ENCODE data around the gene TUBB1. TPM values are rescaled to one million over a fixed set of nuclear protein-coding genes. Genes with fewer than 3 reads are reported as not detected.

TUBB1 gene
- not detected in 2 replicates for total RNA-seq (2012; rRNA removed)
- polyA plus RNA-seq (2012; rRNA removed): not detected in 2 replicates
- not detected in 2 replicates for polyA plus RNA-seq (2012; cell fraction: cytosol; rRNA removed)
- polyA plus RNA-seq (2012; cell fraction: nucleus; rRNA removed; ENCODE audit: low replicate concordance): 0.02 TPM in 1 of 2 replicates, not detected in the other
- Bru-seq, nascent RNA: percentile 10 among the genes with signal in this experiment
- BruChase-seq, experiment 1, labeled RNA remaining after a 6-hour chase: percentile 5 among the genes with signal in this experiment
- not detected for BruChase-seq, experiment 2, labeled RNA remaining after a 2-hour chase
- long read RNA-seq: 0 reads

GRCh38 chr20:59019217-59019616 is at the start of gene TUBB1:
Gene TUBB1 (plus strand): TSS chr20:59019429. CDS start chr20:59019523, 94 bp downstream.
- Histone ChIP-seq H3K4me3 (ENCODE audit: insufficient read depth, low read depth, low read length) (no peak within 1 kb of the TSS), H3K23ac (ENCODE audit: low read depth, low read length) (peak within 1 kb of the TSS; percentile 23; the same call in 1 of the 2 replicates), H3K4me2 (ENCODE audit: low read depth, low read length) (no peak within 1 kb of the TSS), H2BK20ac (ENCODE audit: low read depth, low read length) (no peak within 1 kb of the TSS), H4K91ac (ENCODE audit: insufficient read depth, low read depth, low read length) (no peak within 1 kb of the TSS), H2AFZ (replicated peaks; ENCODE audit: low read length, poor library complexity) (no peak within 1 kb of the TSS), H3K18ac (ENCODE audit: low read depth, low read length) (no peak within 1 kb of the TSS), H3K4ac (ENCODE audit: low read depth, low read length) (no peak within 1 kb of the TSS), H3K79me1 (ENCODE audit: low read depth in 1 of 2, low read length in 2 of 2) (peaks cover 0 to 27% of the 10 kb centered on the region in 2 experiments; a peak in 3 of 4 replicates), H3K27ac (ENCODE audit: insufficient read depth, low read length) (no peak within 1 kb of the TSS), H4K5ac (ENCODE audit: low read depth, low read length) (no peak within 1 kb of the TSS), H2BK5ac (ENCODE audit: low read depth, low read length, poor library complexity, severe bottlenecking) (no peak within 1 kb of the TSS), H3K36me3 (ENCODE audit: control insufficient read depth, insufficient read depth, low read length) (peaks cover 14% of the 10 kb centered on the region), H3K27me3 (ENCODE audit: control insufficient read depth, insufficient read depth, low read length) (no peaks in the 10 kb centered on the region), H3K4me1 (ENCODE audit: control insufficient read depth, insufficient read depth, low read length) (peaks cover 9% of the 10 kb centered on the region), H2BK120ac (ENCODE audit: low read depth, low read length) (no peak within 1 kb of the TSS), H4K8ac (ENCODE audit: low read depth in 2 of 2, low read length in 2 of 2) (no peak within 1 kb of the TSS), H2AK5ac (ENCODE audit: low read depth, low read length) (no peak within 1 kb of the TSS), H3K9me3 (ENCODE audit: control insufficient read depth, insufficient read depth, low read length) (no peaks in the 10 kb centered on the region), H3K9ac (ENCODE audit: low read depth, low read length) (no peak within 1 kb of the TSS), H3K14ac (replicated peaks; ENCODE audit: low read depth, low read length) (no peak within 1 kb of the TSS), H3K56ac (ENCODE audit: extremely low read depth, insufficient read depth, low read length) (no peak within 1 kb of the TSS), H3K9me1 (ENCODE audit: insufficient read depth, low read length) (peaks cover 15% of the 10 kb centered on the region), H4K20me1 (ENCODE audit: insufficient read depth, low read length) (peaks cover 13% of the 10 kb centered on the region), H2AK9ac (replicated peaks; ENCODE audit: low read depth, low read length, poor library complexity) (peak within 1 kb of the TSS; percentile 75), H2BK15ac (ENCODE audit: low read depth, low read length) (no peak within 1 kb of the TSS)
- DNase-seq (no peak), ATAC-seq (ENCODE audit: low read depth) (no peak)
- WGBS, 2 experiments (ENCODE audit: extremely low coverage in 2 of 2, insufficient read length in 1 of 2): 100% methylated on average over 2 of the region's 5 CpGs; no CpG with 5 or more reads in 1 of the 2 experiments
- no TSS peak for BruUV-seq (replicated peaks)
- POLR2A ChIA-PET (ENCODE audit: unreplicated experiment): interaction anchor here (0.5 kb wide), 1 partner anchor 25 kb away, joined by 21 read pairs; no protein-coding TSS in a partner anchor
- TF ChIP-seq MAFK (IDR thresholded peaks at IDR 0.05; ENCODE audit: low read depth, low read length) (no peak), FOS (IDR thresholded peaks at IDR 0.05; ENCODE audit: low read depth, low read length) (no peak), CEBPB (IDR thresholded peaks at IDR 0.05; ENCODE audit: low read depth, low read length) (no peak), NFE2L2 (IDR thresholded peaks at IDR 0.05; ENCODE audit: low read depth, low read length) (no peak), POLR2A (IDR thresholded peaks at IDR 0.05; ENCODE audit: low read depth, low read length) (no peak), BHLHE40 (IDR thresholded peaks at IDR 0.05; ENCODE audit: low read depth, low read length) (no peak), CHD1 (IDR thresholded peaks at IDR 0.05; ENCODE audit: low read depth, low read length) (no peak), SMC3 (IDR thresholded peaks at IDR 0.05; ENCODE audit: low read depth, low read length) (no peak), CTCF (conservative IDR thresholded peaks at IDR 0.05; ENCODE audit: low read depth, low read length) (no peak), USF2 (IDR thresholded peaks at IDR 0.05; ENCODE audit: low read depth, low read length) (no peak), ELK1 (IDR thresholded peaks at IDR 0.05; ENCODE audit: borderline replicate concordance, low read depth, low read length) (no peak), MXI1 (IDR thresholded peaks at IDR 0.05; ENCODE audit: borderline replicate concordance, low read depth, low read length) (no peak), RFX5 (IDR thresholded peaks at IDR 0.05; ENCODE audit: low read depth, low read length) (no peak), MAZ (IDR thresholded peaks at IDR 0.05; ENCODE audit: borderline replicate concordance, low read depth, low read length) (no peak), RAD21 (IDR thresholded peaks at IDR 0.05; ENCODE audit: low read length) (no peak)
- CTCF ChIA-PET: interaction anchor here (0.7 kb wide), 1 partner anchor 27 kb away, joined by 3 read pairs; no protein-coding TSS in a partner anchor
- in situ Hi-C loops (cut with MboI; ENCODE audit: low sequenced_read_pairs) (no loop called here), dilution Hi-C loops (cut with HindIII; ENCODE audit: low sequenced_read_pairs, unreplicated experiment) (no loop called here), intact Hi-C loops (cut with micrococcal nuclease) (no loop called here)

Data from IMR-90 (cell line).